Kidney (tissue), 14 donors: ENCODE results near the gene MYH11. TPM values are rescaled to one million over a fixed set of nuclear protein-coding genes. Genes with fewer than 3 reads are reported as not detected.

Source experiments
- DNase-seq, 5 donors: peaks; one replicate each; pipeline ENCODE4 v3.0.0-alpha.2; 2013 to 2020
- FAIRE-seq: peaks from 2 replicates; lab custom pipeline; 2012; peaks lifted over from hg19 to GRCh38; lab: Jason Lieb, UNC
- H3K27ac ChIP-seq, 2 donors: one replicate each; pipeline ENCODE4 v1.7.0; 2013; ENCODE audit warnings: low read depth in 2 of 2, low read length in 2 of 2, inconsistent platforms in 1 of 2
- H3K27me3 ChIP-seq: one replicate; pipeline ENCODE4 v1.7.1; 2013; ENCODE audit warnings: low read length, inconsistent platforms; ENCODE audit not compliant: control insufficient read depth, insufficient read depth
- H3K36me3 ChIP-seq, 3 donors: one replicate each; pipeline versions ENCODE4 v1.7.0 to v1.7.1; 2013; ENCODE audit warnings: low read length in 3 of 3, control low read depth in 1 of 3, inconsistent platforms in 1 of 3; ENCODE audit not compliant: insufficient read depth in 3 of 3, control insufficient read depth in 2 of 3
- H3K4me1 ChIP-seq, 3 donors: one replicate each; pipeline versions ENCODE4 v1.7.0 to v1.7.1; 2013; ENCODE audit warnings: low read length in 3 of 3, inconsistent platforms in 1 of 3, low read depth in 1 of 3; ENCODE audit not compliant: control insufficient read depth in 2 of 3, insufficient read depth in 2 of 3
- H3K4me3 ChIP-seq, 3 donors: one replicate each; pipeline versions ENCODE4 v1.7.0 to v1.8.1; 2013; ENCODE audit warnings: low read length in 3 of 3, control low read depth in 1 of 3, inconsistent platforms in 1 of 3
- H3K9ac ChIP-seq, 3 donors: one replicate each; pipeline versions ENCODE4 v1.7.0 to v1.7.1; 2013; ENCODE audit warnings: low read length in 3 of 3, control low read depth in 1 of 3, inconsistent platforms in 1 of 3
- H3K9me3 ChIP-seq, 3 donors: one replicate each; pipeline versions ENCODE4 v1.7.0 to v1.7.1; 2013; ENCODE audit warnings: low read length in 3 of 3, control low read depth in 1 of 3, inconsistent platforms in 1 of 3; ENCODE audit not compliant: control insufficient read depth in 2 of 3, insufficient read depth in 1 of 3
- intact Hi-C: fragments of 100-400 bp; cut with DNase I; formaldehyde crosslinking; loops from one replicate; pipeline ENCODE4 v1.11.1; 2022
- polyA plus RNA-seq: library from polyadenylated mRNA; stranded (reverse); fragments of 350-450 nt; fragmentation: Illumina TruSeq; extraction: RNeasy Lipid Tissue Mini Kit (QIAGEN cat#74804); gene quantifications from one replicate; pipeline ENCODE4 v1.2.3, GENCODE V29; 2014; ENCODE audit warnings: low read depth, low replicate concordance; ENCODE audit not compliant: insufficient read depth
- total RNA-seq: library from RNA; stranded (reverse); fragmentation: NEBNext Ultra II Directional; extraction: Animal tissue kit (Norgen Biotek cat#: 25700); gene quantifications from one replicate; pipeline ENCODE4 v1.2.1, GENCODE V29; 2021
- TF ChIP-seq, protein P1 (sequence below): IDR thresholded peaks from 3 replicates; pipeline ENCODE4 v1.5.1; 2012; ENCODE audit warnings: mild to moderate bottlenecking, moderate library complexity, borderline replicate concordance; ENCODE audit not compliant: insufficient read depth; ENCODE audit errors: extremely low read depth
- donor health status: control.
- donor health status: control.
- donor health status: control.
- donor health status: control.
- donor health status: control.
- donor health status: DM: yes; HTN: yes; CAD: no.
- donor health status: Normal renal cell carcinoma (clear cell type).

MYH11 gene
- total and polyA plus RNA-seq, 2 donors from 2014 or later: 40.2 to 175 TPM

DNA sequence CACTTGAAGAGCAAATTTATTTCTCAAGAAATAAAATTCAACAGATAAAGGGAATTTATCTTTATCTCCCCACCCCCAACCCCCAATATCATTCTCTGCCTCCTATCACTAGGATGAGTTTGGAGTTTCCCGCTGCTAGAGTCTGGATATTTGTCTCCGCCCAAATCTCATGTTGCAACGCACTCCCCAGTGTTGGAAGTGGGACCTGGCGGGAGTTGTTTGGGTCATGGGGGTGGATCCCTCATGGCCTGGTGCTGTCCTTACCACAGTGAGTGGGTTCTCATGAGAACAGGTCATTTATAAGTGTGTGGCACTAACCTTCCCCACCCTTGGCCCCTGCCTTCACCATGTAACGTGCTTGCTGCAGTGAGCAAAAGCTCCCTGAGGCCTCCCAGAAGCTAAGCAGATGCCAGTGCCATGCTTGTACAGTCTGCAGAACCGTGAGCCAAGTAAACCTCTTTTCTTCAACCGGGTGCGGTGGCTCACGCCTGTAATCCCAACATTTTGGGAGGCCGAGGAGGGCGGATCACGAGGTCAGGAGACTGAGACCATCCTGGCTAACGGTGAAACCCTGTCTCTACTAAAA, 25.1 kb upstream of the MYH11 start:
- Histone ChIP-seq H3K27ac (no peak overlapping the region), H3K9ac (no peak overlapping the region), H3K27me3 (no peaks in the 10 kb centered on the region), H3K4me3 (no peak overlapping the region), H3K4me1 (peaks cover 0 to 8% (median 2%) of the 10 kb centered on the region in 3 donors), H3K36me3 (peaks cover 0 to 12% (median 3%) of the 10 kb centered on the region in 3 donors), H3K9me3 (no peaks in the 10 kb centered on the region)
- intact Hi-C loops: no loop called here
- FAIRE-seq: no peak
- TF ChIP-seq, protein P1, sequence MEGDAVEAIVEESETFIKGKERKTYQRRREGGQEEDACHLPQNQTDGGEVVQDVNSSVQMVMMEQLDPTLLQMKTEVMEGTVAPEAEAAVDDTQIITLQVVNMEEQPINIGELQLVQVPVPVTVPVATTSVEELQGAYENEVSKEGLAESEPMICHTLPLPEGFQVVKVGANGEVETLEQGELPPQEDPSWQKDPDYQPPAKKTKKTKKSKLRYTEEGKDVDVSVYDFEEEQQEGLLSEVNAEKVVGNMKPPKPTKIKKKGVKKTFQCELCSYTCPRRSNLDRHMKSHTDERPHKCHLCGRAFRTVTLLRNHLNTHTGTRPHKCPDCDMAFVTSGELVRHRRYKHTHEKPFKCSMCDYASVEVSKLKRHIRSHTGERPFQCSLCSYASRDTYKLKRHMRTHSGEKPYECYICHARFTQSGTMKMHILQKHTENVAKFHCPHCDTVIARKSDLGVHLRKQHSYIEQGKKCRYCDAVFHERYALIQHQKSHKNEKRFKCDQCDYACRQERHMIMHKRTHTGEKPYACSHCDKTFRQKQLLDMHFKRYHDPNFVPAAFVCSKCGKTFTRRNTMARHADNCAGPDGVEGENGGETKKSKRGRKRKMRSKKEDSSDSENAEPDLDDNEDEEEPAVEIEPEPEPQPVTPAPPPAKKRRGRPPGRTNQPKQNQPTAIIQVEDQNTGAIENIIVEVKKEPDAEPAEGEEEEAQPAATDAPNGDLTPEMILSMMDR: no peak
- no peak for DNase-seq

DNA sequence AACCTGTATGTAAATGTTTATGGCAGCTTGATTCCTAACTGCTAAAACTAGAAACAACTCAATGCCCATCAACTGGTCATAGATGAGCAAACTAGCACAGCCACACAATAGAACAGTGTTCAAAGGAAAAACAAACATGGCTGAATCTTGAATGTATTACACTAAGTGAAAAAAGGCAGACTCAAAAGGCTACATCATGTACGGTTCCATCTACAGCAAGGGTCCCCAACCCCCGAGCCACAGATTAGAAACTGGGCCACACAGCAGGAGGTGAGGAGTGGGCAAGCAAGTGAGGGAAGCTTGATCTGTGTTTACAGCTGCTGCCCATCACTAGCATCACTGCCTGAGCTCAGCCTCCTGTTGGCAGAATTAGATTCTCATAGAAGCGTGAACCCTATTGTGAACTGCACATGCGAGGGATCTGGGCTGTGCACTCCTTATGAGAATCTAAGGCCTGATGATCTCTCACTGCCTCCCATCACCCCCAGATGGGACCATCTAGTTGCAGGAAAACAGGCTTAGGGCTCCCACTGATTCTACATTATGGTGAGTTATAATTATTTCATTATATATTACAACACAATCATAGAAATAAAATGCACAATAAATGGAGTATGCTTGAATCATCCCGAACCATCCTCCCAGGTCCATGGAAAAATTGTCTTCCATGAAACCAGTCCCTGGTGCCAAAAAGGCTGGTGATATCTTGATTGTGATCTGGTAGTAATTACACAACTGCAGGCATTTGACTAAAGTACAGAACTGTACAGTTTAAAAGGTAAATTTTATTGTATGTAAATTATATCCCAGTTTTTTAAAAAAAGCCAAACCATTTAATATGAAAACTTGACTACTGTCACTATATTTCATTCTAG, 23.8 kb upstream of the MYH11 start:
- peaks cover 0 to under 1% (median 0%) of the 10 kb centered on the region in 3 donors for H3K4me1 ChIP-seq
- H3K9me3 ChIP-seq: no peaks in the 10 kb centered on the region
- TF ChIP-seq, protein P1: no peak
- H3K4me3 ChIP-seq: no peak overlapping the region
- intact Hi-C loops: no loop called here
- H3K9ac ChIP-seq: no peak overlapping the region
- H3K27ac ChIP-seq: no peak overlapping the region
- DNase-seq: no peak
- H3K36me3 ChIP-seq: peaks cover 0 to 12% (median 3%) of the 10 kb centered on the region in 3 donors
- no peaks in the 10 kb centered on the region for H3K27me3 ChIP-seq
- no peak for FAIRE-seq

DNA sequence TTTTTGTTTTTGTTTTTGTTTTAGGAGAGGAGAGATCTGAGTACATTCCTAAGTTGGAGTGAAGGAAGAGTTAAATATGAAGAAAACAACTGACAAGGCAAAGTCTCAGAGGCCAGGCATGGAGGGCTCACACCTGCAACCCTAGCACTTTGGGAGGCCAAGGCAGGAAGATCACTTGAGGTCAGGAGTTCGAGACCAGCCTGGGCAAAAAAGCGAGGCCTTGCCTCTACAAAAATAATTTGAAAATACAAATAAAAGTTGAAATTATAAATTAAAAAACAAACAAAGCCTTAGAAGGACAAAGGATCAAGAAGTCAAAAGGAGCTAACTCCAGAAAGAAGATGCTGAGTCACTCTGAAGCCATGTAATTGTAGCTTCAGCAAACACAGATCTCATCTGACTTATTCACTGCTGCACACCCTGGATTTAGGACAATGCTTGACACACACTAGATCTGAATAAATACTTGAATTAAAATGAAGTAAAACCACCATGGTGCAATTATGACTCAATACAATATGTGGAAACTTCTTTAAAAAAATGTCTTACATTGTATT, 22.5 kb upstream of the MYH11 start:
- H3K9me3 ChIP-seq: no peaks in the 10 kb centered on the region
- TF ChIP-seq, protein P1: no peak
- DNase-seq: no peak
- no peak overlapping the region for H3K27ac ChIP-seq
- intact Hi-C loops: no loop called here
- no peak overlapping the region for H3K9ac ChIP-seq
- FAIRE-seq: no peak
- H3K27me3 ChIP-seq: no peaks in the 10 kb centered on the region
- peaks cover 0 to 12% (median 3%) of the 10 kb centered on the region in 3 donors for H3K36me3 ChIP-seq
- H3K4me3 ChIP-seq: no peak overlapping the region
- H3K4me1 ChIP-seq: no peaks in the 10 kb centered on the region
